HL-60 (cell line): ENCODE data around the gene LRRIQ3.

Experiments used
- DNase-seq, 2 experiments: peaks; one replicate each; pipeline ENCODE4 v3.0.0-alpha.2; 2010 to 2020; ENCODE audit warnings: low read depth in 1 of 2, low spot score in 1 of 2
- H3K27ac ChIP-seq: fragments of 250-450 bp; sonication (Bioruptor Pico); replicated peaks from 2 replicates; pipeline ENCODE4 v1.5.1; 2020; ENCODE audit warnings: mild to moderate bottlenecking, moderate library complexity
- H3K27me3 ChIP-seq: fragments of 250-450 bp; sonication (Bioruptor Pico); 2 replicates; pipeline ENCODE4 v1.5.1; 2021; ENCODE audit warnings: mild to moderate bottlenecking, moderate library complexity; ENCODE audit not compliant: insufficient read depth, poor library complexity, severe bottlenecking
- H3K4me3 ChIP-seq: replicated peaks from 2 replicates; pipeline ENCODE4 v1.5.1; 2011; ENCODE audit warnings: mild to moderate bottlenecking, control low read depth, low read length; ENCODE audit not compliant: insufficient read depth
- GABPA ChIP-seq: IDR thresholded peaks from 2 replicates; pipeline ENCODE4 v1.6.1; 2012; ENCODE audit warnings: low read depth
- POLR2AphosphoS5 ChIP-seq: IDR thresholded peaks from 2 replicates; pipeline ENCODE4 v1.6.1; 2012; ENCODE audit warnings: low read depth
- SPI1 ChIP-seq: IDR thresholded peaks from 2 replicates; pipeline ENCODE4 v1.6.1; 2012; ENCODE audit warnings: low read depth, mild to moderate bottlenecking, borderline replicate concordance
- TF ChIP-seq, protein P1 (sequence below): IDR thresholded peaks from 2 replicates; pipeline ENCODE4 v1.6.1; 2012; ENCODE audit warnings: low read depth; ENCODE audit not compliant: insufficient replicate concordance
- TF ChIP-seq, protein P2 (sequence below): IDR thresholded peaks from one replicate; pipeline ENCODE4 v1.5.1; 2011; ENCODE audit warnings: low read length, control low read depth, inconsistent platforms; ENCODE audit not compliant: insufficient read depth

LRRIQ3 gene

GRCh38 chr1:74053407-74053806, 144.6 kb downstream of the LRRIQ3 start:
- no peak for DNase-seq
- no peak overlapping the region for H3K4me3 ChIP-seq
- no peak overlapping the region for H3K27ac ChIP-seq
- H3K27me3 ChIP-seq, result no peaks in the 10 kb centered on the region
- TF ChIP-seq SPI1, result no peak
- TF ChIP-seq POLR2AphosphoS5, result no peak
- no peak for TF ChIP-seq GABPA
- TF ChIP-seq, protein P1, sequence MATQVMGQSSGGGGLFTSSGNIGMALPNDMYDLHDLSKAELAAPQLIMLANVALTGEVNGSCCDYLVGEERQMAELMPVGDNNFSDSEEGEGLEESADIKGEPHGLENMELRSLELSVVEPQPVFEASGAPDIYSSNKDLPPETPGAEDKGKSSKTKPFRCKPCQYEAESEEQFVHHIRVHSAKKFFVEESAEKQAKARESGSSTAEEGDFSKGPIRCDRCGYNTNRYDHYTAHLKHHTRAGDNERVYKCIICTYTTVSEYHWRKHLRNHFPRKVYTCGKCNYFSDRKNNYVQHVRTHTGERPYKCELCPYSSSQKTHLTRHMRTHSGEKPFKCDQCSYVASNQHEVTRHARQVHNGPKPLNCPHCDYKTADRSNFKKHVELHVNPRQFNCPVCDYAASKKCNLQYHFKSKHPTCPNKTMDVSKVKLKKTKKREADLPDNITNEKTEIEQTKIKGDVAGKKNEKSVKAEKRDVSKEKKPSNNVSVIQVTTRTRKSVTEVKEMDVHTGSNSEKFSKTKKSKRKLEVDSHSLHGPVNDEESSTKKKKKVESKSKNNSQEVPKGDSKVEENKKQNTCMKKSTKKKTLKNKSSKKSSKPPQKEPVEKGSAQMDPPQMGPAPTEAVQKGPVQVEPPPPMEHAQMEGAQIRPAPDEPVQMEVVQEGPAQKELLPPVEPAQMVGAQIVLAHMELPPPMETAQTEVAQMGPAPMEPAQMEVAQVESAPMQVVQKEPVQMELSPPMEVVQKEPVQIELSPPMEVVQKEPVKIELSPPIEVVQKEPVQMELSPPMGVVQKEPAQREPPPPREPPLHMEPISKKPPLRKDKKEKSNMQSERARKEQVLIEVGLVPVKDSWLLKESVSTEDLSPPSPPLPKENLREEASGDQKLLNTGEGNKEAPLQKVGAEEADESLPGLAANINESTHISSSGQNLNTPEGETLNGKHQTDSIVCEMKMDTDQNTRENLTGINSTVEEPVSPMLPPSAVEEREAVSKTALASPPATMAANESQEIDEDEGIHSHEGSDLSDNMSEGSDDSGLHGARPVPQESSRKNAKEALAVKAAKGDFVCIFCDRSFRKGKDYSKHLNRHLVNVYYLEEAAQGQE, result no peak
- TF ChIP-seq, protein P2, sequence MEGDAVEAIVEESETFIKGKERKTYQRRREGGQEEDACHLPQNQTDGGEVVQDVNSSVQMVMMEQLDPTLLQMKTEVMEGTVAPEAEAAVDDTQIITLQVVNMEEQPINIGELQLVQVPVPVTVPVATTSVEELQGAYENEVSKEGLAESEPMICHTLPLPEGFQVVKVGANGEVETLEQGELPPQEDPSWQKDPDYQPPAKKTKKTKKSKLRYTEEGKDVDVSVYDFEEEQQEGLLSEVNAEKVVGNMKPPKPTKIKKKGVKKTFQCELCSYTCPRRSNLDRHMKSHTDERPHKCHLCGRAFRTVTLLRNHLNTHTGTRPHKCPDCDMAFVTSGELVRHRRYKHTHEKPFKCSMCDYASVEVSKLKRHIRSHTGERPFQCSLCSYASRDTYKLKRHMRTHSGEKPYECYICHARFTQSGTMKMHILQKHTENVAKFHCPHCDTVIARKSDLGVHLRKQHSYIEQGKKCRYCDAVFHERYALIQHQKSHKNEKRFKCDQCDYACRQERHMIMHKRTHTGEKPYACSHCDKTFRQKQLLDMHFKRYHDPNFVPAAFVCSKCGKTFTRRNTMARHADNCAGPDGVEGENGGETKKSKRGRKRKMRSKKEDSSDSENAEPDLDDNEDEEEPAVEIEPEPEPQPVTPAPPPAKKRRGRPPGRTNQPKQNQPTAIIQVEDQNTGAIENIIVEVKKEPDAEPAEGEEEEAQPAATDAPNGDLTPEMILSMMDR, result no peak

DNA sequence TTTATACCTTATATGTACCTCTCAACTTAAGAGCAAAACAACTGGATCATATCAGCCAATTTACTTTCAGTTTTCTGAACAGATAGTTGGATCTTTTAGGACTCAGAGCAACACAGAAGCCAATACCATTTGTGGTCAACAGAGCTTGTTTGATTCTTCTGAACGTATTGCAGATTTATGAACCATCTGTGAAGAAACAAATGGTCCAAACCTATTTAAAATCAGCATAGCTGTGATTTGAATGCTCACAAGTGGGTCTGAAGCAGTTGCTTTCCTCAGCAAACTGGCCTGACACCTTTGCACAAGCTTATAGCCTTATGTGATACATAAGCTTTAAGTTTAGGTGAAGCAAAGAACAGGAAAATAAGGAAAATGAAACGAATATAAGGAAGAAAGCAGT, 147.6 kb downstream of the LRRIQ3 start:
- DNase-seq, result no peak

DNA sequence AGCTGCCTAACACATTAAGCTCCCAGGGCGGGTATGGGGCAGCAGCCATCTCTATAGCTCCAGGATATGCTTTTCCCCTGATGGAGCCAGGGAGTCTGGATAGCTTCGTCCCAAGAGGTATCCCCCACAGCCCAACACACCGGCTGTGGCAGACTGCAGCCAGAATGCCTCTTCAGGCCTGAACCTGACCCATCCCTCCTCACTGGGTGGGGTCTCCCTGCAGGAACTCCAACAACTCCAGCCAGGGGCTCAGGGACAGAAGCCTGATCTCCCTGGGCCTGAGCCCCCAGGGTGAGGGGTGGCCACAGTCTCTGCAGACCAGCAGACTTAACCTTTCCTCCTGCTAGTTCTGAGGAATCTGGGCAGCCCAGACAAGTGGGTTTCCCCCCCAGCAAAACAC, 159.9 kb downstream of the LRRIQ3 start:
- DNase-seq, result no peak
- Histone ChIP-seq H3K27ac (no peak overlapping the region), H3K27me3 (no peaks in the 10 kb centered on the region), H3K4me3 (no peak overlapping the region)
- TF ChIP-seq, protein P1, result no peak
- TF ChIP-seq, protein P2, result no peak
- TF ChIP-seq POLR2AphosphoS5 (no peak), GABPA (no peak), SPI1 (no peak)

More for the DNA sequence above, 147.6 kb downstream of the LRRIQ3 start:
- TF ChIP-seq, protein P2, result no peak
- TF ChIP-seq SPI1 (no peak), GABPA (no peak), POLR2AphosphoS5 (no peak)
- TF ChIP-seq, protein P1, result no peak
- Histone ChIP-seq H3K4me3 (no peak overlapping the region), H3K27me3 (no peaks in the 10 kb centered on the region), H3K27ac (no peak overlapping the region)
